IMR-90 (cell line): ENCODE measurements around the gene LAMA4. TPM values are rescaled to one million over a fixed set of nuclear protein-coding genes. Genes with fewer than 3 reads are reported as not detected.

Source experiments
- ATAC-seq: fragments of 200-7000 bp; cut with Tn5 transposase; 2 replicates; pipeline ENCODE4 v1.9.1; 2020; ENCODE audit warnings: low read depth, mild to moderate bottlenecking, moderate library complexity
- BruUV-seq: library from RNA; stranded (reverse); fragments of 400-500 nt; replicated peaks from 2 replicates; lab custom pipeline; 2021; lab: Mats Ljungman, UMichigan
- CTCF ChIA-PET: fragments of 300-600 bp; formaldehyde crosslinking; extraction: SDS; loops from one replicate; lab custom pipeline; 2021; ENCODE audit warnings: antibody characterized with exemption; lab: Yijun Ruan, JAX
- POLR2A ChIA-PET: fragments of 300-600 bp; sonication (Branson Sonifier 250); formaldehyde crosslinking; loops from one replicate; lab custom pipeline; 2022; ENCODE audit warnings: antibody characterized with exemption; ENCODE audit not compliant: unreplicated experiment; lab: Charles Lee
- DNase-seq: peaks from one replicate; pipeline ENCODE4 v3.0.0; 2013
- H2AFZ ChIP-seq: replicated peaks from 2 replicates; pipeline ENCODE3; 2013; ENCODE audit warnings: low read length, mild to moderate bottlenecking; ENCODE audit not compliant: poor library complexity
- H2AK5ac ChIP-seq: 2 replicates; pipeline ENCODE4 v1.6.1; 2013; ENCODE audit warnings: low read depth, low read length, inconsistent platforms
- H2AK9ac ChIP-seq: replicated peaks from 2 replicates; pipeline ENCODE3; 2013; ENCODE audit warnings: mild to moderate bottlenecking, low read depth, low read length, moderate library complexity; ENCODE audit not compliant: poor library complexity
- H2BK120ac ChIP-seq: 2 replicates; pipeline ENCODE4 v1.6.1; 2013; ENCODE audit warnings: low read depth, low read length, inconsistent platforms
- H2BK15ac ChIP-seq: 3 replicates; pipeline ENCODE4 v1.6.1; 2013; ENCODE audit warnings: low read depth, low read length, inconsistent platforms
- H2BK20ac ChIP-seq: 2 replicates; pipeline ENCODE4 v1.6.1; 2013; ENCODE audit warnings: low read depth, mild to moderate bottlenecking, inconsistent platforms, low read length, moderate library complexity
- H2BK5ac ChIP-seq: 2 replicates; pipeline ENCODE4 v1.6.1; 2013; ENCODE audit warnings: mild to moderate bottlenecking, low read depth, low read length, inconsistent platforms; ENCODE audit not compliant: poor library complexity, severe bottlenecking
- H3K14ac ChIP-seq: replicated peaks from 2 replicates; pipeline ENCODE4 v1.6.1; 2013; ENCODE audit warnings: low read depth, low read length, inconsistent platforms
- H3K18ac ChIP-seq: 2 replicates; pipeline ENCODE4 v1.6.1; 2013; ENCODE audit warnings: low read depth, low read length, control low read depth
- H3K23ac ChIP-seq: 2 replicates; pipeline ENCODE4 v1.6.1; 2013; ENCODE audit warnings: low read depth, low read length, inconsistent platforms
- H3K27ac ChIP-seq: 2 replicates; pipeline ENCODE4 v1.5.1; 2013; ENCODE audit warnings: mild to moderate bottlenecking, control low read depth, low read length; ENCODE audit not compliant: insufficient read depth
- H3K27me3 ChIP-seq: 2 replicates; pipeline ENCODE4 v1.6.1; 2013; ENCODE audit warnings: low read length; ENCODE audit not compliant: control insufficient read depth, insufficient read depth
- H3K36me3 ChIP-seq: 2 replicates; pipeline ENCODE4 v1.6.1; 2013; ENCODE audit warnings: low read length, mixed read lengths; ENCODE audit not compliant: control insufficient read depth, insufficient read depth
- H3K4ac ChIP-seq: 2 replicates; pipeline ENCODE4 v1.6.1; 2013; ENCODE audit warnings: low read depth, low read length, inconsistent platforms
- H3K4me1 ChIP-seq: 2 replicates; pipeline ENCODE4 v1.6.1; 2013; ENCODE audit warnings: low read length, mixed read lengths; ENCODE audit not compliant: control insufficient read depth, insufficient read depth
- H3K4me2 ChIP-seq: 2 replicates; pipeline ENCODE4 v1.6.1; 2013; ENCODE audit warnings: low read depth, mild to moderate bottlenecking, control low read depth, low read length, moderate library complexity
- H3K4me3 ChIP-seq: 2 replicates; pipeline ENCODE4 v1.5.1; 2013; ENCODE audit warnings: low read depth, mild to moderate bottlenecking, control low read depth, low read length, moderate library complexity; ENCODE audit not compliant: insufficient read depth
- H3K56ac ChIP-seq: 2 replicates; pipeline ENCODE4 v1.6.1; 2013; ENCODE audit warnings: low read length, inconsistent platforms; ENCODE audit not compliant: insufficient read depth; ENCODE audit errors: extremely low read depth
- H3K79me1 ChIP-seq, 2 experiments: 2 replicates each; pipeline ENCODE4 v1.6.1; 2013; ENCODE audit warnings: low read length in 2 of 2, inconsistent platforms in 1 of 2, low read depth in 1 of 2
- H3K9ac ChIP-seq: 2 replicates; pipeline ENCODE4 v1.6.1; 2013; ENCODE audit warnings: low read depth, low read length, control low read depth
- H3K9me1 ChIP-seq: 2 replicates; pipeline ENCODE4 v1.6.1; 2013; ENCODE audit warnings: low read length, inconsistent platforms; ENCODE audit not compliant: insufficient read depth
- H3K9me3 ChIP-seq: 2 replicates; pipeline ENCODE4 v1.6.1; 2013; ENCODE audit warnings: low read length; ENCODE audit not compliant: control insufficient read depth, insufficient read depth
- H4K20me1 ChIP-seq: 2 replicates; pipeline ENCODE4 v1.6.1; 2013; ENCODE audit warnings: low read length, inconsistent platforms; ENCODE audit not compliant: insufficient read depth
- H4K5ac ChIP-seq: 2 replicates; pipeline ENCODE4 v1.6.1; 2013; ENCODE audit warnings: mild to moderate bottlenecking, low read depth, low read length, control low read depth
- H4K8ac ChIP-seq, 2 experiments: 2 replicates each; pipeline ENCODE4 v1.6.1; 2013; ENCODE audit warnings: low read depth in 2 of 2, low read length in 2 of 2, control low read depth in 1 of 2, inconsistent platforms in 1 of 2
- H4K91ac ChIP-seq: 2 replicates; pipeline ENCODE4 v1.6.1; 2013; ENCODE audit warnings: low read depth, low read length, inconsistent platforms; ENCODE audit not compliant: insufficient read depth
- CEBPB ChIP-seq: IDR thresholded peaks from 2 replicates; pipeline ENCODE4 v1.6.1; 2012; ENCODE audit warnings: low read depth, low read length, improper control_type of control experiment
- CHD1 ChIP-seq: IDR thresholded peaks from 2 replicates; pipeline ENCODE4 v1.6.1; 2012; ENCODE audit warnings: low read depth, low read length, improper control_type of control experiment
- NFE2L2 ChIP-seq: fragments of 150-350 bp; IDR thresholded peaks from 2 replicates; pipeline ENCODE4 v1.6.1; 2016; ENCODE audit warnings: low read depth, mild to moderate bottlenecking, low read length
- RFX5 ChIP-seq: IDR thresholded peaks from 2 replicates; pipeline ENCODE4 v1.8.0; 2012; ENCODE audit warnings: low read depth, mild to moderate bottlenecking, low read length, moderate library complexity
- WGBS, 2 experiments: methylation state at CpG; one replicate each; pipeline versions ENCODE4 v1.1.5 to v1.1.7; 2013; ENCODE audit warnings: missing lambda C conversion rate in 2 of 2; ENCODE audit not compliant: insufficient read length in 1 of 2; ENCODE audit errors: extremely low coverage in 2 of 2; 5-methylcytosine and 5-hydroxymethylcytosine counted together
- dilution Hi-C: fragments of 300-500 bp; cut with HindIII; formaldehyde crosslinking; loops from one replicate; pipeline ENCODE4 v1.14.3; 2018; ENCODE audit warnings: low sequenced_read_pairs; ENCODE audit not compliant: unreplicated experiment
- in situ Hi-C: fragments of 300-500 bp; cut with MboI; formaldehyde crosslinking; loops from 3 replicates; pipeline ENCODE4 v1.14.3; 2019; ENCODE audit warnings: low sequenced_read_pairs, inconsistent platforms, mixed read lengths
- intact Hi-C: fragments of 100-400 bp; cut with micrococcal nuclease; formaldehyde crosslinking; loops from 2 replicates; pipeline ENCODE4 v1.10.0; 2022
- polyA plus RNA-seq, 3 experiments: library from polyadenylated mRNA; depleted of rRNA; stranded (reverse); fragments of >200 nt; gene quantifications; 2 replicates each; pipeline ENCODE4 v1.2.3, GENCODE V29; 2012; ENCODE audit warnings: low replicate concordance in 1 of 3
- total RNA-seq: library from RNA; depleted of rRNA; stranded (reverse); fragments of >200 nt; gene quantifications from 2 replicates; pipeline ENCODE4 v1.2.3, GENCODE V29; 2012

The LAMA4 gene
- total and polyA plus RNA-seq, 2 of the 4 experiments (the other 2 are of a cell fraction): 33.9 to 35.8 TPM

GRCh38 chr6:112232845-112233256 lies 21.5 kb downstream of the LAMA4 start:
- Histone ChIP-seq H3K14ac (peak overlapping the region; percentile 56; the same call in 1 of the 2 replicates), H2AK5ac (no peak overlapping the region), H4K91ac (peak overlapping the region; percentile 43; the same call in 1 of the 2 replicates), H3K4me1 (peaks cover 17% of the 10 kb centered on the region), H3K4ac (peak overlapping the region; percentile 78), H3K4me2 (peak overlapping the region; percentile 40), H3K9me3 (no peaks in the 10 kb centered on the region), H2BK120ac (peak overlapping the region; percentile 69), H4K20me1 (no peaks in the 10 kb centered on the region), H3K79me1 (no peaks in the 10 kb centered on the region; a peak in 1 of 4 replicates), H3K27me3 (no peaks in the 10 kb centered on the region), H2BK15ac (peak overlapping the region; percentile 48; the same call in 2 of the 3 replicates), H2BK5ac (peak overlapping the region; percentile 7), H4K8ac (peak overlapping the region; percentile 17 to 72; a peak in 2 of 4 replicates), H3K18ac (peak overlapping the region; percentile 17), H3K56ac (0 out of 2 replicates have a peak overlapping the region, but pooled peaks have one; percentile 21), H3K23ac (peak overlapping the region; percentile 61; the same call in 1 of the 2 replicates), H3K9ac (no peak overlapping the region), H2BK20ac (peak overlapping the region; percentile 71), H3K36me3 (peaks cover 5% of the 10 kb centered on the region; the same call in 1 of the 2 replicates), H2AK9ac (no peak overlapping the region), H2AFZ (no peak overlapping the region), H4K5ac (peak overlapping the region; percentile 66), H3K27ac (peak overlapping the region; percentile 69; the same call in 1 of the 2 replicates), H3K4me3 (no peak overlapping the region), H3K9me1 (peaks cover 4% of the 10 kb centered on the region; the same call in 1 of the 2 replicates)
- intact Hi-C loops: loop anchor here (1.0 kb wide), 2 partner anchors 8 to 18 kb away; no protein-coding TSS in a partner anchor
- ChIA-PET CTCF (no interaction called here), POLR2A (no interaction called here)
- no CpG with 5 or more reads among the region's 5 CpGs for WGBS, 2 experiments
- DNase-seq (peak; percentile 80), ATAC-seq (peak; percentile 19)
- dilution Hi-C loops: no loop called here
- no peak for TF ChIP-seq CHD1
- TF ChIP-seq RFX5: no peak
- peak; percentile 39; the same call in 1 of the 2 replicates for TF ChIP-seq NFE2L2
- TF ChIP-seq CEBPB: peak; percentile 76
- in situ Hi-C loops: no loop called here
- no TSS peak for BruUV-seq
